Mesodermal cell (in vitro differentiated cells): ENCODE results near the gene PDCD6IP.

ENCODE experiments used
- H3K27ac ChIP-seq: 2 replicates; pipeline ENCODE4 v1.7.0; 2013; ENCODE audit warnings: mild to moderate bottlenecking, low read depth, low read length, moderate library complexity; ENCODE audit not compliant: severe bottlenecking
- H3K36me3 ChIP-seq: 2 replicates; pipeline ENCODE4 v1.7.1; 2013; ENCODE audit warnings: mild to moderate bottlenecking, low read length, moderate library complexity; ENCODE audit not compliant: control insufficient read depth, insufficient read depth
- H3K4me1 ChIP-seq: one replicate; pipeline ENCODE4 v1.7.1; 2013; ENCODE audit warnings: mild to moderate bottlenecking, low read length; ENCODE audit not compliant: insufficient read depth, control insufficient read depth, poor library complexity, severe bottlenecking
- H3K4me3 ChIP-seq: 2 replicates; pipeline ENCODE4 v1.7.0; 2013; ENCODE audit warnings: low read length, control low read depth, mild to moderate bottlenecking; ENCODE audit not compliant: insufficient read depth, poor library complexity, severe bottlenecking; ENCODE audit errors: extremely low read depth
- H3K9me3 ChIP-seq: 2 replicates; pipeline ENCODE4 v1.7.1; 2013; ENCODE audit warnings: mild to moderate bottlenecking, low read length, moderate library complexity; ENCODE audit not compliant: control insufficient read depth
- WGBS, 2 experiments: methylation state at CpG; one replicate each; pipeline ENCODE4 v1.1.5; 2013; ENCODE audit warnings: missing lambda C conversion rate in 2 of 2; ENCODE audit not compliant: insufficient coverage in 2 of 2; 5-methylcytosine and 5-hydroxymethylcytosine counted together

Gene PDCD6IP

DNA sequence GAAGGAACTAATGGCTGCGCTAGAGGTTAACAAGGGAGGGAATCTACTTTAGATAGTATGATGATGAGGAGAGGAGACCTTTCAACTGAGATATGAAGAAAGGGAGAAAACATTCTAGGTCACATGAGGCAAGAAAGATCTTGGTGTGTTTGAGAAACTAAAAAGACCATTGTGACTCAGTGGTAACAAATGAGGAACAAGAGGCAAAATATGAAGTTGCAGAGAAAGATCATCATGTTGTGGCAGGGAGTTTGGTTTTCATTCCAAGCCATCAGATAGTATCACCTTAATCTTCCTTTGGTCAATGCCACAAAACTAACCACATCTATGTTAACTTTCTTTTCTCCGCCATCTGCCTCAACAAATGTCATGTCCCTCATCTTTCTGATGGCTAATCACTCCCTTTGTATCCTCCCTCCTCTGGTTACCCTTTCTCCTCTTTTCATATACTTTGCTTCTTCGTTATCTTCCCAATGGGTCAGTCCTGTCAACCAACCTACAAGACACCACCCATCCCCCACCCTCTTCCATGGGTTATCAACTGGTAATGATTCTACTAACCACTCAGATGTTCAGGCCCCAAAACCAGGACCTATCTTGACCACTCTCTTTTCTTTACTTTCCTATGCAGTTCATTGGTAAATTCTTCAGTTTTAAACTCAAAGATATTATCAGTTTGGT is 2.4 kb upstream of the PDCD6IP start:
- WGBS, 2 experiments: 93 to 95% methylated on average over 3 of the region's 3 CpGs
- H3K36me3 ChIP-seq: peaks cover 8% of the 10 kb centered on the region
- no peak overlapping the region for H3K4me3 ChIP-seq
- no peaks in the 10 kb centered on the region for H3K9me3 ChIP-seq
- H3K4me1 ChIP-seq: peaks cover 3% of the 10 kb centered on the region
- no peak overlapping the region for H3K27ac ChIP-seq

DNA sequence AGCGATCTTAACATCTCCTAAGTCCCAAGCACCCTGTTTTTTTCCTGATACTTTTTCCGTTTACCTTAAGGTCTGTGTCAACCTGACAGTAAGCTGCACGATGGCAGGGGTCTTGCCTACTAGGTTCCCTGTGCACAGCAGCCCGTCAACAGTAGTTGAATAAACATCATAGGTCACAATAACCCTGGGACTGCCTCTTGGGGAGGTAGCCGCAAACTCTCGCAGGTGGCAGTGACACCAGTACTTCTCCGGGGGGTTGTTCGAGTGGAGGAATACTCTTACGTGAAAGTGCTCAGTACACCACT is 365 bp upstream of the PDCD6IP start:
- Histone ChIP-seq H3K4me3 (peak overlapping the region; percentile 68), H3K9me3 (peaks cover 4% of the 10 kb centered on the region), H3K36me3 (peaks cover 25% of the 10 kb centered on the region), H3K27ac (peak overlapping the region; percentile 93), H3K4me1 (peaks cover 3% of the 10 kb centered on the region)
- WGBS, 2 experiments: 0 to 4% methylated on average over 8 to 9 of the region's 9 CpGs

DNA sequence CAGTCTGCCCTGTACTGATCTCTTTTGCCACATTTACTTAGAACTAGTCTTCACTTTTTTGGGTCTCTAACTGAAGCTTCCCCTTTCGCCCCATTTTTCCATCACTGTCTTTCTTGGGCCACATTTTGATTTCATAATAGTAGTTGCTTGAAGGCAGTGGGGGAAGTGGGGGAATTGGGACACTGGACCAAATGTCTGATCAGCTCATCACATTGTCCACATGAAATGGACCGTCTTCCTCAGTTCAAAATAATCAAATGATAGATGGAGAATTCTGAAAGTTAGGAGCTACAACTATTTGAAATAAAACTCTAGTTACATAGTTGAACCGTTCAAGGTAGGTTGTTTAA is 747 bp downstream of the PDCD6IP start:
- no CpG with 5 or more reads among the region's 3 CpGs for WGBS, 2 experiments
- H3K4me1 ChIP-seq: peaks cover 3% of the 10 kb centered on the region
- H3K9me3 ChIP-seq: peaks cover 9% of the 10 kb centered on the region
- peaks cover 33% of the 10 kb centered on the region for H3K36me3 ChIP-seq
- peak overlapping the region; percentile 68 for H3K4me3 ChIP-seq
- H3K27ac ChIP-seq: peak overlapping the region; percentile 93

DNA sequence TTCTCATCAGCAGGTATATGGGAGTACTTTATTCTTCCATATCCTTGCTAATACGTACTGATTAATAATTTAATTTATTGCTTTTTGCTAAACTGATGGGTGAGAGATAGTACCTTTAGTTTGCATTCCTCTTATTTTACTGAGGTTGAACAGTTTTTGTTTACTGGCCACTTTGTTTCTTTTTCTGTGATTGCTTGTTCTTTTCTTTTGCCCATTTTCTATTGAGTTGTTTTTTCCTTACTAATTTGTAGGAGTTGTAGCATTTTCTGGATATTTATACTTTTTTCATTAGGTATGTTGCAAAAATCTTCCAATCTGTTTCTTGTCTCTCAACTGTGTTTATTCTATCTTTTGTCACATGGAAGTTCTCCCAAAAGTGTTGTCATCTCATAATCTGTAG is 4.8 kb downstream of the PDCD6IP start:
- Histone ChIP-seq H3K4me3 (no peak overlapping the region), H3K36me3 (peaks cover 48% of the 10 kb centered on the region), H3K4me1 (peaks cover 8% of the 10 kb centered on the region), H3K27ac (no peak overlapping the region), H3K9me3 (peaks cover 13% of the 10 kb centered on the region)
- WGBS, 2 experiments: no CpG with 5 or more reads among the region's 1 CpG

DNA sequence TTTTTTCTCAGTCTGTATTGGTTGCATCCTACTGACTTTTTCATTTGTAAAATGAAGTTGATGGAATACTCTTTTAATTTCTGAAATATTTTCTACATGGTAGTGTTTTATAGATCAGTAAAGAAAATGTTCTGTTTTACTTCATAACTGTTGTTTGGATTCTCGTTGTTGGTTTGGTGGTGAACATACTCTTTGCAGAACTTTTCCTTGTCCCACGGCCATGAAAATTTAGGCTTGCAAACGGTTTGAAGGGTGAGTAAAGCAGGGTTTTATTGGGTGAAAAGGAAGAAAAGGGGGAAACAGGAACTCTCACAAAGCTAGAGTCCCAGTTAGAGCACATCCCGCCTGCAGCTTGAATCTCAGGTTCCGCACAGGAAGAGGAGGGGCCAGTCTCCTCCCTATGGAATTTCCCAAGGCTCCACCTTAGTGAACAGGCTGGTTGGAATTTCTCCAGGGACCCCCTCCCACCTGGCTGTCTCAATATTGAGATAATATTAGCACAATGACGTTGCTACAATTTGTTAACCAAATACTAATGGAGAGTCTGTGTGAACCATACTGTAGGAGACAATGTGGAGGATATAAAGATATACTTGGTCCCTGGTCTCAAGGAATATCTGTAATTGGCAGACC is 5.6 kb downstream of the PDCD6IP start:
- peaks cover 13% of the 10 kb centered on the region for H3K9me3 ChIP-seq
- H3K36me3 ChIP-seq: peaks cover 48% of the 10 kb centered on the region
- no peak overlapping the region for H3K27ac ChIP-seq
- WGBS, 2 experiments: 95 to 97% methylated on average over 6 of the region's 6 CpGs
- H3K4me3 ChIP-seq: no peak overlapping the region
- H3K4me1 ChIP-seq: peaks cover 8% of the 10 kb centered on the region

DNA sequence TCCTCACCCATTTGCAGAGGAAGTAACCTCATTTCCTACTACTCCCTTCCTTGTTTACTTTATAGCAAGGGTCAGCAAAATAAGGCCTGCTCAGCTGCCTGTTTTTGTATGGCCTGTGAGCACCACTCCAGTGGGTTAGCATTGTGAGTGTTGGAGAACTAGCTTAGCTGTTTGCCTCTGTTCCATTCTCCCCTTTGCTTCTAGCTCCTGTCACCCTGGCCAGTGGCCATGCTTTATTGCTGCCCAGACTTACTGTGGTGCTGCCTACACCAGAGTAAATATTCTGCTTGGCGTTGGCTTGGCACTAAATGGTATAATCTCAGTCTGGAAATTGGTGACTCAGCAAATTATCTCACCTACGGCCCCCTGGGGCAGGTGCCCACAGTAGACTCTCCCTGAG is 8.8 kb downstream of the PDCD6IP start:
- Histone ChIP-seq H3K27ac (peak overlapping the region; percentile 46), H3K4me3 (no peak overlapping the region), H3K9me3 (peaks cover 13% of the 10 kb centered on the region), H3K36me3 (peaks cover 31% of the 10 kb centered on the region), H3K4me1 (peaks cover 8% of the 10 kb centered on the region)
- 100% methylated on average over 2 of the region's 2 CpGs; no CpG with 5 or more reads in 1 of the 2 experiments for WGBS, 2 experiments

DNA sequence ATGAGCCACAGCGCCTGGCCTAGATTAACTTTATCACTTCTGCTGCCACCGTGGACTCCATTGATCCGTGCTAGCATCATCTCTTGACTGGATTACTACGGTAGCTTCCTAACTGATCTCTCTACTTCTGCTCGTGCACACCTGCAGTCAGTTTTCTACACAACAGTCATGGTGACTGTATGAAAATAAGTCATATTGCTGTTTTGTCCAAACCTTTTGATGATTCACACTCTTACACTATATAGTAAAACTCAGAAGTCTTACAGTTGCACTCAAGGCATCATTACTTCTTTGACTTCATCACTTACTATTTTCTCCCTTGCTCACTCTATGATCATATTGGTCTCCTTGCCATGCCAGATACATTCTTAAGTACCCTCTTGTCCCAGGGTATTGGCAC is 10.1 kb downstream of the PDCD6IP start:
- Histone ChIP-seq H3K4me1 (peaks cover 8% of the 10 kb centered on the region), H3K4me3 (no peak overlapping the region), H3K36me3 (peaks cover 21% of the 10 kb centered on the region), H3K9me3 (peaks cover 9% of the 10 kb centered on the region), H3K27ac (no peak overlapping the region)
- 96 to 99% methylated on average over 5 of the region's 5 CpGs for WGBS, 2 experiments

DNA sequence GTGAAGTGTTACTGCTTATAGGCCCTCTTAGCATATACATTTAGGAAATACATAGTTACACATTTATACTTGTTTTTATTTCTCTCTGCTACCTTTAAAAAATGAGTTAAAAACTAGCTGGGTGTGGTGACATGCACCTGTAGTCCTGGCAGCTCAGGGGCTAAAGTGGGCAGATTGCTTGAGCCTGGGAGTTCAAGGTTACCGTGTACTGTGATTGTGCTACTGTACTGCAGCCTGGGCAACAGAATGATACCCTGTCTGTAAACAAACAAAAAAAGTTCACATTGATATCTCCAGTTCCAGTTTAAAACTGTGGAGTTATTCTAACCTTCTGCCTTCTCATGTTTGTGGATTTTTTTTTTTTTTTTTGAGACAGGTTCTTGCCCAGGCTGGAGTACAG is 12.1 kb downstream of the PDCD6IP start:
- Histone ChIP-seq H3K27ac (no peak overlapping the region), H3K4me3 (no peak overlapping the region), H3K4me1 (peaks cover 8% of the 10 kb centered on the region), H3K9me3 (no peaks in the 10 kb centered on the region), H3K36me3 (peaks cover 20% of the 10 kb centered on the region)
- WGBS, 2 experiments: 100% methylated on average over 1 of the region's 1 CpG

DNA sequence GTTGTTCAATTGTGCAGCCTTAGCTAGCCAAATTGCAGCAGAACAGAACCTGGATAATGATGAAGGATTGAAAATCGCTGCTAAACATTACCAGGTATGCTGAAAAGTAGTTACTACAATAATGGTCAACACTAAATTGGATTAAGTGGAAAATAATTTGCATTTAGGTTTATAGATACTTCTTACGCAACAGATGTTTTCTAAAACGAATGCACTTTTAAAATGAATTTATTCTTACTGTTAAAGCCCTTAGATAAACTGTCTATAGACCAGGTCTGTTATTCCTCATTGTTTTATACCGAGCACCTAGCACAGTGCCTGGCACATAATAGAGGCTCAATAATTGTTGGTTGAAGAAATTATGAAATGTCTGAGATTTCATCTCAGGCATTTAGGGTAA is 23.6 kb downstream of the PDCD6IP start:
- no peak overlapping the region for H3K27ac ChIP-seq
- H3K36me3 ChIP-seq: peaks cover 66% of the 10 kb centered on the region
- no peak overlapping the region for H3K4me3 ChIP-seq
- H3K4me1 ChIP-seq: no peaks in the 10 kb centered on the region
- 86 to 100% methylated on average over 1 to 2 of the region's 4 CpGs for WGBS, 2 experiments
- no peaks in the 10 kb centered on the region for H3K9me3 ChIP-seq

DNA sequence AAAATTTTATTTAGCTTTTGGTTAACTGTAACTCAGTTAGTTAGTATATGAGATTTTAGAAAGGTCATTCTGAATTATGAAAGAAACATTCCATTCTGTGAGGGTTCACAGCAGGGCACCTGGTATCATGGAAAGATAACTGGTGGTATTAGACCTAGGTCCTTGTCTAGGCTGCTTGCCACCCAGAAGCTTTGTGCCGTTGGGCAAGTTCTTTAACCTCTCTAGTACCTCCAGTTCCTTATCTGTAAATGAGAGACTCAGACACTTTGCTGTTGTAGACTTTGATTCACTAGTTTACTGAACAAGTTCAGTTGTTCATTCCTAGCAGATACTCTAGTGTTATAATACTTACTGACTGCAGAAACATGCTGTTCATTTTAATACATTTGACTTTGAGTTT is 25.4 kb downstream of the PDCD6IP start:
- Histone ChIP-seq H3K27ac (no peak overlapping the region), H3K36me3 (peaks cover 75% of the 10 kb centered on the region), H3K9me3 (no peaks in the 10 kb centered on the region), H3K4me3 (no peak overlapping the region), H3K4me1 (no peaks in the 10 kb centered on the region)
- WGBS, 2 experiments: no CpG with 5 or more reads among the region's 1 CpG

DNA sequence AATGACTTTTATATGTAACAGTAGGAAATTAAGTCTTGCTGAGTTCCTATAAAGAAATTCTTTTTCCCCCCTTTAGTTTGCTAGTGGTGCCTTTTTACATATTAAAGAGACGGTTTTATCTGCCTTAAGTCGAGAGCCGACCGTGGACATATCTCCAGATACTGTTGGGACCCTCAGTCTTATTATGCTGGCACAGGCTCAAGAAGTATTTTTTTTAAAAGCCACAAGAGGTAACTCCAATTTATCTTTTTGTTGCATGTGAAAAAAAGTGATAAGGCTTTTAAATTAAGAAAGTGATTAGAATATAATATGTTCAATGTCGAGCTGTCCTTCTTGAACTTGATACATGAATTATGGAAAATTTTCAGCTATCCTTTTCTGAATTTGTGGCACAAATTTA is 26.7 kb downstream of the PDCD6IP start:
- Histone ChIP-seq H3K36me3 (peaks cover 78% of the 10 kb centered on the region), H3K27ac (no peak overlapping the region), H3K4me1 (no peaks in the 10 kb centered on the region), H3K4me3 (no peak overlapping the region), H3K9me3 (no peaks in the 10 kb centered on the region)
- 80 to 89% methylated on average over 4 to 5 of the region's 5 CpGs for WGBS, 2 experiments
